ENCODE data around the gene FBXO22.
A peak's percentile ranks its signal among the peaks of the same experiment; 100 is the strongest.
"Not testable (repeated sequence)": the region's sequence is repeated elsewhere in the genome, so short reads cannot be mapped to it uniquely, and the experiment has no call there.

FBXO22 gene

GRCh38 chr15:75903331-75904239 is at the start of gene FBXO22:
TSS of gene FBXO22 (plus strand) at chr15:75903878. CDS start at chr15:75903964, 86 bp downstream.
- peak; percentile 95 for DNase-seq

GRCh38 chr15:75857886-75858285 is 45.8 kb upstream of the FBXO22 start:
- no peak for DNase-seq

GRCh38 chr15:75861750-75862402 is 41.8 kb upstream of the FBXO22 start:
- no peak for DNase-seq

GRCh38 chr15:75862796-75863195 is 40.9 kb upstream of the FBXO22 start:
- DNase-seq: no peak

DNA sequence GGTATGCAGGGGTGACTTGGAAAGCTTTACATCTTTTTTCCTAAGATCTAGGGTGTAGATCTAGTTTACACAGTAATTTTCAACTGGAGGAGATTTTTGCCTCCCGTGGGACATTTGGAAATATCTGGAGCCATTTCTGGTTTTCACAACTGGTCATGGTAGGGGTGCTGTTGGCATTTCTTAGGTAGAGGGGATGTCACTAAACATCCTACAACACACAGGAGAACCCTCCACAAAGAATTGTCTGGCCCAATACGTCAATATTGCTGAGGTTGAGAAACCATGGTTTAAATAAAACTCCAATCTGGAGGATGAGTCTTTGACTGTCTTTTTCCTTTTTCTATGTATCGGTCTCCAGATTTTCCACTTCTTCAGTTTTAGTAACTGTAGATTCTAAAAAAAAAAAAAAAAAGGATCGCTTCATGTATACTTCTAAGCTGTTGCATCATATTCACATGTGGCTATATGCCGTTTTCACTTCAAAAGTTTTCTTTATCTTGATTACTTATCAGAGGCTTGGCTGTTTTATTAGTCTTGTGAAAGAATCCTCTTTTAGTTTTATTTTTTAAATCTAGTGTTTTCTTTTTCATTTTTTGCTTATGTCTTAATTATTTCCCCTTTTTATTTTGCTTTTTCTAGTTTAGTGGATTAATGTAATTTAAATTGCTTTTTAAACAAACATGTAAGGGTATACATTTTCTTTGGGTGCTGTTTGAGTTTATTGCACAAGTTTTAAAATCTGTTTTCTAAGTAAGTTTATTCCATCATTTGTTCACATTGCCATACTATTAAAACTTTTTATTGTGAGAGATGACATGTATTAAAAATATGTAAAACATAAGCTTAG is 39.2 kb upstream of the FBXO22 start:
- DNase-seq: no peak

GRCh38 chr15:75866045-75866444 is 37.6 kb upstream of the FBXO22 start:
- DNase-seq: not testable (repeated sequence)

GRCh38 chr15:75866916-75867315 is 36.8 kb upstream of the FBXO22 start:
- no peak for DNase-seq

- DNase-seq: no peak
Observed at GRCh38 chr15:75867449-75867848, 36.2 kb upstream of the FBXO22 start.

DNA sequence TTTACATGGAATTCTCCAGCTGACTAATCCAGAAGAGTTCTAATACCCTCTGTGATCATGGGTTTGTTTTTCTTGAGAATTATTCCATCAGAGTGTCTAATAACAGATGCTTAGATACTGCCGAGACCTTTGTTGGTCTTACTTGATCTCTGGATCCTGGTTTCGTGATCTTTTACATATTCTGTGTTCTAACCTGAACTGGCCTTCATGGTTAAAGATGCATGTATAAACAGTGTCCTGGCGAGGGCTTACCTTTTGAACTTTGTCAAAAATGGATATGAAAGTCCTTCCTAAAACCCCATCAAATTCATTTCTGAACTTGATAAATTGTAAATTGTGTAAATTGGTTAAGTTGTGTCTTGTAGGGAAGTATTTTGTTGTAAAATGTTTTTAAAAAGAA is 35.7 kb upstream of the FBXO22 start:
- DNase-seq: no peak

DNA sequence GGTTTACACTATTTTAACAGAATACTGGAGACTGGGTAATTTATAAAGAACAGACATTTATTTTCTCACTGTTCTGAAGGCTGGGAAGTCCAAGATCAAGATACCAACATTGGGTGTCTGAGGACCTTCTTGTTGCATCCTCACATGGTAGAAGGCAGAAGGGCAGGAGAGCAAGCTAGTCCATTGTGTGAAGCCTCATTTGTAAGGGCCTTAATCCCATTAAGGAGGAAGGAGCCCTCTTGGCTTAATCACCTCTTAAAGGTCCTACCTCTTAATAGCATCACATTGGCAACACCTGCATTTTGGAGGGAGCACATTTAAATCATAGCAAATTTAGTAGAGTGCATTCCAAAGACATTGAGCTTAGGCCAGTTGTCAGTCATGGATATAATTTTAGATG is 34.2 kb upstream of the FBXO22 start:
- DNase-seq: no peak

GRCh38 chr15:75871589-75871988 is 32.1 kb upstream of the FBXO22 start:
- not testable (repeated sequence) for DNase-seq

DNA sequence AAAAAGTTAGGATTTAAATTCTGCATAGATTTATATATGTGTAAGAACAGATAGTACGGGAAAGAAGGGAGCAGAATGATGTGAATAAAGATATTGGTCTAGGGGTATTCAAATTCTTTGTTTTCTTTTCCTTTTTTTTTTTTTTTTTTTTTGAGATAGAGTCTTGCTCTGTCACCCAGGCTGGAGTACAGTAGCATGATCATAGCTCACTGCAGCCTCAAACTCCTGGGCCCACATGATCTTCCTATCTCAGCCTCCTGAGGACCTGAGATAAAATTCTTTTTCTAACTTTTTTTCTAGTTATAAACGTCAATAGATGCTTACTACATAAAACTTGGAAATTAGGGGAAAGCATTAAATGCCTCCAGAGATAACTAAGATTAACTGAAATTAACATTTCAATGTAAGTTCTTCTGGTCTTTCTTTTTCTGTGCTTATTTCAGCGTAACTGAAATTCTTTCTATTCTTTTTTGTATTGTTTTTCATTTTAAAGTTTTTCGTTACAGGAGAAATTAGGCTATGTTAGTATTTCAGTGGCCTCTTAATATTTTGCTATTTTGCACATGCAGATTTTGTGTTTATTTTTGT is 31.2 kb upstream of the FBXO22 start:
- DNase-seq: no peak

DNA sequence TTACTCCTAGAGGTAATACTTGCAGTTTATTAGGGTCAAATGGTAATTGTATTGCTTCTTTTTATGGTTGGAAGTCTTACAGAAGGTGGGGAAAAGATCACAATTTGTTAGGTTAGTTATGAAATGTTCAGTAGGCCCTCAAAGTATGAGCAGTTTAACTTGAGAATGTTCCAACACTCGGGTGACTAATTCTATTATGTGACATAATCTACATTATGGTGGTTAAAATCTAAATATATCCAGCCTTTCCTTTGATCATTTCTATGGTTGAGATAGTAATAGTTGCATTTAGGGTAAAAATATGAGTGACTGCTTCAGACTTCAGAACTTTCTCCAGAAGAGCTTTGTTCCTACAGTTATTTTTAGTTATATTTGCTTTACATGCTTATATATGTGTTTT is 19.6 kb upstream of the FBXO22 start:
- DNase-seq: no peak

DNA sequence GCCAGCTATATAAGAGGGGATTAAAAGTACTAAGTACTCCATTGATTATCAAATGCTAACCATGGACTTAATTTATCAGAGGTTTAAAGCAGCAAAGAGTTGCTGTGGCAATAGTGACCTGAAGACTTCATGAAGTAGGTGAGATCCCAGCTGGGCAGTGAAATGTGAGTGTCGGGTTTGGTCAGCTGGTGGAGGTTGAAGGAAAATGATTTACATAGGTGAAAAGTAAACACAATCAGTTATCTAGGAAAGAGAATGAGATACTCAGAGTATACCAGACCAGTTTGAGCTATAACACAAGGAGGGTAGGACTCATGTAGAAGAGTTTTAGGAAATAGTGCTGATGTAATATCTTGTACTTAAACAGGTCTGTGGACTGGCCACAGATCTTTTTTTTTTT is 16.5 kb upstream of the FBXO22 start:
- no peak for DNase-seq

DNA sequence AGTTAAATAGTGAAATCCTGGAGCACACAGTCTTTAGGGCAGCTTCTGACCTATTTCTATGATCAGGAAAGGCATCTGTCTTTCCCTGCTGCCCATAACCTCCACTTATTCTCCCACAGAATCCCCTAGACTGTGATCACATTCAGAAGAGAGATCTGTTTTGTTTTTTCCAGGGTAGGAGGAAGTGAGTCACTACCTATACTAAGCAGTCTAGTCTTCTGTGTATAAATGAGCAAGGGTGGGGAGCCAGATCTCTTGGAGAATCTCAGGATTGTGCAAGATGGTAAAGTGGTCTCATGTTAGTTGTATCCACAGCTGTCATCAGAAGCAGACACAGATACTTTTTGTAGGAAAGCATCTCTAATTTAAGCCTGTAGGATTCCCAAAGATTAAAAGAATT is 11.8 kb upstream of the FBXO22 start:
- DNase-seq: no peak

GRCh38 chr15:75895731-75896130 is 7.9 kb upstream of the FBXO22 start:
- no peak for DNase-seq

- DNase-seq: no peak
Observed at GRCh38 chr15:75900577-75900976, 3.1 kb upstream of the FBXO22 start.

- no peak for DNase-seq
Observed at GRCh38 chr15:75902129-75902557, 1.5 kb upstream of the FBXO22 start.

- no peak for DNase-seq
Observed at GRCh38 chr15:75905231-75905630, 1.6 kb downstream of the FBXO22 start.

DNA sequence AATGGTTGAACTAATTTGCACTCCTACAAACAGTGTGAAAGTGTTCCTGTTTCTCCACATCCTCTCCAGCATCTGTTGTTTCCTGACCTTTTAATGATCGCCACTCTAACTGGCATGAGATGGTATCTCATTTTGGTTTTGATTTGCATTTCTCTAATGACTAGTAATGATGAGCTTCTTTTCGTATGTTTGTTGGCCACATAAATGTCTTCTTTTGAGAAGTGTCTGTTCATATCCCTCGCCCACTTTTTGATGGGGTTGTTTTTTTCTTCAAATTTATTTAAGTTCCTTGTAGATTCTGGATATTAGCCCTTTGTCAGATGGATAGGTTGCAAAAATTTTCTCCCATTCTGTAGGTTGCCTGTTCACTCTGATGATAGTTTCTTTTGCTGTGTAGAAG is 6.7 kb downstream of the FBXO22 start:
- not testable (repeated sequence) for DNase-seq

DNA sequence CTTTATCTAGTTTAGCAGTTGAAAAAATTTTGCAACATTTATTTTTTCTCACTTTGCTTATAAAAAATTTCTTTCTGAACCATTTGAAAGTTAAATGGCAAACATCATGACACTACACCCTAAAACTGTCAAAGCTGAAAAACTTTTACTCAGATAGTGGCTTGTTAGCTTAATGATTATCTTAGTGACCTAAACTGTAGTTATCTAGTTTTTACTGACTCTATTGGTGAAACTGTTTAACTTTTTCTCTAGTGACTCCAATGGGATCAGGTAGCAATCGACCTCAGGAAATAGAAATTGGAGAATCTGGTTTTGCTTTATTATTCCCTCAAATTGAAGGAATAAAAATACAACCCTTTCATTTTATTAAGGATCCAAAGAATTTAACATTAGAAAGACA is 13.3 kb downstream of the FBXO22 start:
- DNase-seq: no peak

GRCh38 chr15:75918135-75918534 is 14.5 kb downstream of the FBXO22 start:
- no peak for DNase-seq

DNA sequence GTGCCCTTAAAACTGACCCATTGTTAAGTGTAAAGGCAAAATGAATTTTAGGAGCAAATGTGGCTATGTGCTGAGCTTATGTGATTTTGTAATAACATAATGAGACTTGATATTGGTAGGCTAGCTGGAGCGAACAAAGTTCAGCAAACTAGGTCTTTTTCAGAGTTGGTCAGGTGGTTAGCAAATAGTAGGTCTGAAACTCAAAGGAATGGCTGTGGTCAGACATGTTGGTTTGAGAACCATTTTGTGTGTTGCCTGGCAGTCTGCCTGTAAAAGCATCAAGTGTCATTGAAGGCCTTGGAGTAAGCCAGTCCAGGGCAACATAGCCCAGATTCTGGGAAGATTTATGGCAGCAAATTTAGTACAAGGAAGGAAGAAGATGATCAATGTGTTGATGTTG is 16.4 kb downstream of the FBXO22 start:
- DNase-seq: no peak
